Fibroblast of the conjunctiva (primary cell): Measurements from ENCODE around the gene SH3TC1.

Source experiments
- DNase-seq: peaks from one replicate; pipeline ENCODE4 v3.0.0-alpha.2; 2010; ENCODE audit warnings: low read depth

The SH3TC1 gene

GRCh38 chr4:8215641-8216442 is 16.8 kb downstream of the SH3TC1 start:
- no peak for DNase-seq

- DNase-seq = no peak
Measured at GRCh38 chr4:8216443-8217245, 17.6 kb downstream of the SH3TC1 start.

GRCh38 chr4:8217246-8217511 is 18.1 kb downstream of the SH3TC1 start:
- DNase-seq = no peak

GRCh38 chr4:8217871-8218270 is 18.8 kb downstream of the SH3TC1 start:
- DNase-seq = no peak

GRCh38 chr4:8218371-8219031 is 19.4 kb downstream of the SH3TC1 start:
- no peak for DNase-seq

GRCh38 chr4:8219236-8219635 is 20.1 kb downstream of the SH3TC1 start:
- no peak for DNase-seq

- DNase-seq = no peak
Measured at GRCh38 chr4:8220661-8221450, 21.8 kb downstream of the SH3TC1 start.

GRCh38 chr4:8221476-8221875 is 22.4 kb downstream of the SH3TC1 start:
- DNase-seq = no peak

- DNase-seq = no peak
Measured at GRCh38 chr4:8221985-8222384, 22.9 kb downstream of the SH3TC1 start.

GRCh38 chr4:8222609-8223388 is 23.7 kb downstream of the SH3TC1 start:
- DNase-seq = no peak

- DNase-seq = no peak
Measured at GRCh38 chr4:8224267-8224974, 25.3 kb downstream of the SH3TC1 start.

GRCh38 chr4:8224975-8225625 is 26.0 kb downstream of the SH3TC1 start:
- no peak for DNase-seq

GRCh38 chr4:8225706-8226443 is 26.8 kb downstream of the SH3TC1 start:
- DNase-seq = no peak

GRCh38 chr4:8227201-8227770 is 28.2 kb downstream of the SH3TC1 start:
- DNase-seq = no peak

- no peak for DNase-seq
Measured at GRCh38 chr4:8227771-8228318, 28.8 kb downstream of the SH3TC1 start.

- peak; percentile 61 for DNase-seq
Measured at GRCh38 chr4:8228319-8229250, 29.5 kb downstream of the SH3TC1 start.

GRCh38 chr4:8229331-8229975 is 30.4 kb downstream of the SH3TC1 start:
- DNase-seq = no peak
